Measurements from ENCODE around the gene GRAMD2A. TPM values are rescaled to one million over a fixed set of nuclear protein-coding genes. Genes with fewer than 3 reads are reported as not detected.

Gene GRAMD2A
- total RNA-seq, 1 donor from 2014 or later = 0.32 TPM

DNA sequence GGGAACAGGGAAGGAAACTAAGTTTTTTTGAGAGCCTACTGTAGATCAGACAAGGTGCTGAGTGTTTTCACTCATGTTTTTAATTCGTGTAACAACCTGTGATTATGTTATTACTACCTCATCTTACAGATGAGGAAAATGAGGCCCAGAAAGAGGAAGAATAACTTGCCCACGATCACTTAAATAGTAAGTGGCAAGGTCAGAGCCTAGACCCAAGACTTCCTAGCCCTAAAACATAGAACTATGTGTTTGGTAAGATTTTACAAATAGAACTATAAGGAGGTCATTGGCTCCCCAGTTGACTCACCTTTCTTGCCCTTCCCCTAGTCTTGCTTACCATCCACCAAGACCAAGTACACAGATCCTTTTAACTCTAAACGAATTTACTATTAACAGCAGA, 65.7 kb downstream of the GRAMD2A start:
- Mint-ChIP-seq H3K9me3 (ENCODE audit: low read depth) (no peaks in the 10 kb centered on the region), H3K4me3 (ENCODE audit: unreplicated experiment) (no peak overlapping the region), H3K27me3 (ENCODE audit: low read depth) (no peaks in the 10 kb centered on the region), H3K36me3 (ENCODE audit: low read depth) (no peaks in the 10 kb centered on the region), H3K27ac (ENCODE audit: unreplicated experiment) (no peak overlapping the region), H3K4me1 (ENCODE audit: low read depth) (peaks cover 7% of the 10 kb centered on the region)
- no peak for DNase-seq (ENCODE audit: low spot score)
- TF ChIP-seq, protein P1, sequence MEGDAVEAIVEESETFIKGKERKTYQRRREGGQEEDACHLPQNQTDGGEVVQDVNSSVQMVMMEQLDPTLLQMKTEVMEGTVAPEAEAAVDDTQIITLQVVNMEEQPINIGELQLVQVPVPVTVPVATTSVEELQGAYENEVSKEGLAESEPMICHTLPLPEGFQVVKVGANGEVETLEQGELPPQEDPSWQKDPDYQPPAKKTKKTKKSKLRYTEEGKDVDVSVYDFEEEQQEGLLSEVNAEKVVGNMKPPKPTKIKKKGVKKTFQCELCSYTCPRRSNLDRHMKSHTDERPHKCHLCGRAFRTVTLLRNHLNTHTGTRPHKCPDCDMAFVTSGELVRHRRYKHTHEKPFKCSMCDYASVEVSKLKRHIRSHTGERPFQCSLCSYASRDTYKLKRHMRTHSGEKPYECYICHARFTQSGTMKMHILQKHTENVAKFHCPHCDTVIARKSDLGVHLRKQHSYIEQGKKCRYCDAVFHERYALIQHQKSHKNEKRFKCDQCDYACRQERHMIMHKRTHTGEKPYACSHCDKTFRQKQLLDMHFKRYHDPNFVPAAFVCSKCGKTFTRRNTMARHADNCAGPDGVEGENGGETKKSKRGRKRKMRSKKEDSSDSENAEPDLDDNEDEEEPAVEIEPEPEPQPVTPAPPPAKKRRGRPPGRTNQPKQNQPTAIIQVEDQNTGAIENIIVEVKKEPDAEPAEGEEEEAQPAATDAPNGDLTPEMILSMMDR (IDR thresholded peaks at IDR 0.05) = no peak

DNA sequence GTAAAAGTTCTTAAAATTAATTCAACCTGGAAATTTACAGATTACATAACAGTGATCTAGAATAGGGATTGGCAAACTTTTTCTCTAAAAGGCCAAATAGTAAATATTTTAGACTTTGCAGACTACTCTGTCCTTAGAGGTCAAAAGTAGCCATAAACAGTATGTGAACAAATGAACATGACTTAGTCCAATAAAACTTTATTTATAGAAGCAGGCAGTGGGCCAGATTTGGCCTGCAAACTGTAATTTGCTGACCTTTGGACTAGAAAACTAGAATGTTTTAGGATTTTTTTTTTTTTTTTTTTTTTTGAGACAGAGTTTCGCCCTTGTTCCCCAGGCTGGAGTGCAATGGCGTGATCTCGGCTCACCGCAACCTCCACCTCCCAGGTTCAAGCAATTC, 67.3 kb downstream of the GRAMD2A start:
- Mint-ChIP-seq H3K27ac (ENCODE audit: unreplicated experiment) (no peak overlapping the region), H3K27me3 (ENCODE audit: low read depth) (no peaks in the 10 kb centered on the region), H3K4me3 (ENCODE audit: unreplicated experiment) (no peak overlapping the region), H3K4me1 (ENCODE audit: low read depth) (no peaks in the 10 kb centered on the region), H3K36me3 (ENCODE audit: low read depth) (no peaks in the 10 kb centered on the region), H3K9me3 (ENCODE audit: low read depth) (no peaks in the 10 kb centered on the region)
- DNase-seq (ENCODE audit: low spot score) = no peak
- TF ChIP-seq, protein P1 (IDR thresholded peaks at IDR 0.05) = no peak

DNA sequence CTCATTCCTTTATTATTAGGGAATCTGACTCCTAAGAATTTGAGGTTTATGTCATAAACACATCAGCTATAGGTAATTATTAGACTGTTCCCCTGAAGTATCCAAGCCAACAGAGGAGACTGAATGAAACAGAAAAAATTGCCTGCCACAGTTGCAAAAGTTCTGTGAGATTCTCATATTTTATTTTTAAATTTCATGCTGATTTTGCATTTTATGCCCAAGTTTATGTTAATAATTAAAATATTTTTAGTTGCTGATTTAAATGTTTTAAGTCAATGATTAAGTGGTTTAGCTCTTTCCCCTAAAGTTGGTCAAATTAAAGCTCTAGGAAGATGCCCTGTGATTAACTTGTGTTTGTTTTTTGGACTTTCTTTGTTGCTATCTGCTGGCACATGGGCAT, 69.2 kb downstream of the GRAMD2A start:
- no peak overlapping the region for H3K27ac Mint-ChIP-seq (ENCODE audit: unreplicated experiment)
- TF ChIP-seq, protein P1 (IDR thresholded peaks at IDR 0.05) = no peak
- H3K4me1 Mint-ChIP-seq (ENCODE audit: low read depth) = no peaks in the 10 kb centered on the region
- no peak overlapping the region for H3K4me3 Mint-ChIP-seq (ENCODE audit: unreplicated experiment)
- no peaks in the 10 kb centered on the region for H3K27me3 Mint-ChIP-seq (ENCODE audit: low read depth)
- H3K9me3 Mint-ChIP-seq (ENCODE audit: low read depth) = no peaks in the 10 kb centered on the region
- DNase-seq (ENCODE audit: low spot score) = no peak
- H3K36me3 Mint-ChIP-seq (ENCODE audit: low read depth) = no peaks in the 10 kb centered on the region

DNA sequence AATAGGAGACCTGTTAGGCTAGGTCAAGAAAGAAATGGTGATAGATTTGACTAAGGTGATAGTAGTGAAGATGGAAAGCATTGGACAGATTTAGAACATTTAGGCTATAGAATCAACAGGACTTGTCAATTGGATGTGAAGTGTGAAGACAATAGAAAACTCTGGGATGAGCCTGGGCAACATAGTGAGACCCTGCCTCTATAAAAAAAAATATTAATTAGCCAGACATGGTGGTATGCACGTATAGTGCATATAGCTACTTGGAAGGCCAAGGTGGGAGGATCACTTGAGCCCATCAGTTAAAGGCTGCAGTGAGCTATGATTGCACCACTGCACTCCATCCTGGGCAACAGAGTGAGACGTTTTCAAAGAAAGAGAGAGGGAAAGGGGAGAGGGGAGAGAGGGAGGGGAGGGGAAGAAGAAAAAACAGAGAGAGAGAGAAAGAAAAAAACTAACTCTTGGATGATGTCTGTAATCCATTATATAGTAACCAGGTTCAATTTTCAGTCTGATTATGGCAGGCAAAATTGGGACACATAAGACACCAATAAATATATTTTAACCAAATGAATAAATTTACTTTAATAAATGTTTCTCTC, 69.8 kb downstream of the GRAMD2A start:
- H3K27me3 Mint-ChIP-seq (ENCODE audit: low read depth) = no peaks in the 10 kb centered on the region
- no peak for DNase-seq (ENCODE audit: low spot score)
- H3K4me3 Mint-ChIP-seq (ENCODE audit: unreplicated experiment) = no peak overlapping the region
- H3K4me1 Mint-ChIP-seq (ENCODE audit: low read depth) = no peaks in the 10 kb centered on the region
- no peaks in the 10 kb centered on the region for H3K9me3 Mint-ChIP-seq (ENCODE audit: low read depth)
- TF ChIP-seq, protein P1 (IDR thresholded peaks at IDR 0.05) = no peak
- no peak overlapping the region for H3K27ac Mint-ChIP-seq (ENCODE audit: unreplicated experiment)
- H3K36me3 Mint-ChIP-seq (ENCODE audit: low read depth) = no peaks in the 10 kb centered on the region

DNA sequence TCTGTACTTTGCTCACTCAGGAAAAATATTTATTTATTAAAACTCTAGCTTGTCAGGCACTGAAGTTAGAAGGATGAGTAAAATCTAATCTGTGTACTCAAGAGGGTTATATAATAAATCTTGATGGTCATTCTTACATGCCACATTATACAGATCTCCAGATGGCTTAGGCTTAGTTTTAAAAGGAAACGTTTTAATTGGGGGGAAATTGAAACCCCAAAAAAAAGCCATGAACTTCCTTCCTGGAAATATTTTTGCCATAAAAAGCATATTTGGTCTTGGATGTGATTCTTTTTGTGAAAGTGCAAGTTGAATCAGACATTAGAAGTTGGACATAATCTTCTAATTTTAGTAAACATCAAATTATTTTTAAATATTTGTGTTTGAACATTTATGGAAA, 73.4 kb downstream of the GRAMD2A start:
- Mint-ChIP-seq H3K27me3 (ENCODE audit: low read depth) (no peaks in the 10 kb centered on the region), H3K36me3 (ENCODE audit: low read depth) (no peaks in the 10 kb centered on the region), H3K27ac (ENCODE audit: unreplicated experiment) (no peak overlapping the region), H3K4me3 (ENCODE audit: unreplicated experiment) (no peak overlapping the region), H3K4me1 (ENCODE audit: low read depth) (peaks cover 4% of the 10 kb centered on the region), H3K9me3 (ENCODE audit: low read depth) (no peaks in the 10 kb centered on the region)
- DNase-seq (ENCODE audit: low spot score) = no peak
- TF ChIP-seq, protein P1 (IDR thresholded peaks at IDR 0.05) = no peak

Measured in chondrocyte (in vitro differentiated cells).